Uterus (tissue), 4 donors: Measurements from ENCODE around the gene TBX21. TPM values are rescaled to one million over a fixed set of nuclear protein-coding genes. Genes with fewer than 3 reads are reported as not detected.

ENCODE experiments used
- DNase-seq, 2 donors: peaks; one replicate each; pipeline ENCODE4 v3.0.0-alpha.2; 2019 to 2020
- H3K27ac ChIP-seq, 2 donors: fragments of 200-600 bp; sonication (generic); 1 replicate in 1 of 2; 2 replicates in 1 of 2; pipeline ENCODE4 v1.5.1; 2016 to 2018
- H3K27me3 ChIP-seq, 2 donors: fragments of 200-600 bp; sonication (generic); one replicate each; pipeline ENCODE4 v1.5.1; 2018 to 2019; ENCODE audit warnings: control low read depth in 1 of 2
- H3K36me3 ChIP-seq, 2 donors: fragments of 200-600 bp; sonication (generic); one replicate each; pipeline ENCODE4 v1.5.1; 2019; ENCODE audit warnings: control low read depth in 1 of 2
- H3K4me1 ChIP-seq, 2 donors: fragments of 200-600 bp; sonication (generic); one replicate each; pipeline ENCODE4 v1.5.1; 2018 to 2019; ENCODE audit warnings: control low read depth in 1 of 2
- H3K4me3 ChIP-seq, 2 donors: fragments of 200-600 bp; sonication (generic); 1 replicate in 1 of 2; 2 replicates in 1 of 2; pipeline ENCODE4 v1.5.1; 2018 to 2019; ENCODE audit warnings: mild to moderate bottlenecking in 1 of 2
- H3K9me3 ChIP-seq, 2 donors: fragments of 200-600 bp; sonication (generic); one replicate each; pipeline ENCODE4 v1.5.1; 2019; ENCODE audit warnings: control low read depth in 1 of 2
- CTCF ChIP-seq, 4 experiments: fragments of 200-600 bp in 2 of 4; fragments of 450-650 bp in 2 of 4; sonication (generic) in 2 of 4; IDR thresholded peaks; one replicate each; pipeline ENCODE4 v1.5.1; 2016 to 2019; ENCODE audit warnings: antibody characterized with exemption in 4 of 4, mild to moderate bottlenecking in 2 of 4, moderate library complexity in 1 of 4
- POLR2A ChIP-seq, 2 donors: fragments of 450-650 bp; IDR thresholded peaks; one replicate each; pipeline ENCODE4 v1.6.1; 2016; ENCODE audit warnings: antibody characterized with exemption in 2 of 2, mild to moderate bottlenecking in 1 of 2, moderate library complexity in 1 of 2
- intact Hi-C: fragments of 100-400 bp; cut with DNase I; formaldehyde crosslinking; loops from one replicate; pipeline ENCODE4 v1.15.1; 2023; ENCODE audit warnings: low total_unique reads
- total RNA-seq, 4 donors: library from RNA; depleted of rRNA in 3 of 4; stranded (reverse); fragments of >200 nt in 3 of 4; gene quantifications; one replicate each; pipeline versions ENCODE4 v1.1.0 to v1.2.4, GENCODE V29; 2014 to 2023
- donor health status: DM: yes; HTN: yes; CAD: no.

TBX21 gene
- total RNA-seq, 4 donors from 2014 or later: 0.49 to 0.51 TPM; not detected in 2

GRCh38 chr17:47712330-47713023 lies 20.6 kb upstream of the TBX21 start:
- Histone ChIP-seq H3K4me1 (no peaks in the 10 kb centered on the region), H3K9me3 (no peaks in the 10 kb centered on the region), H3K4me3 (no peak overlapping the region), H3K27me3 (no peaks in the 10 kb centered on the region), H3K36me3 (no peaks in the 10 kb centered on the region), H3K27ac (no peak overlapping the region)
- intact Hi-C loops: no loop called here
- no peak for DNase-seq
- TF ChIP-seq POLR2A (IDR thresholded peaks at IDR 0.05): no peak
- no peak for TF ChIP-seq CTCF (IDR thresholded peaks at IDR 0.05)

- Histone ChIP-seq H3K4me1 (no peaks in the 10 kb centered on the region), H3K27ac (no peak overlapping the region), H3K9me3 (no peaks in the 10 kb centered on the region), H3K4me3 (no peak overlapping the region), H3K27me3 (no peaks in the 10 kb centered on the region), H3K36me3 (no peaks in the 10 kb centered on the region)
- no peak for DNase-seq
- TF ChIP-seq POLR2A (IDR thresholded peaks at IDR 0.05) (no peak), CTCF (IDR thresholded peaks at IDR 0.05) (no peak)
- intact Hi-C loops: no loop called here
These were observed 18.9 kb upstream of the TBX21 start for GRCh38 chr17:47713980-47714700.

GRCh38 chr17:47714773-47715396 lies 18.2 kb upstream of the TBX21 start:
- H3K4me3 ChIP-seq: no peak overlapping the region
- H3K9me3 ChIP-seq: no peaks in the 10 kb centered on the region
- no peaks in the 10 kb centered on the region for H3K4me1 ChIP-seq
- no peak for TF ChIP-seq CTCF (IDR thresholded peaks at IDR 0.05)
- TF ChIP-seq POLR2A (IDR thresholded peaks at IDR 0.05): no peak
- intact Hi-C loops: no loop called here
- H3K27ac ChIP-seq: no peak overlapping the region
- no peaks in the 10 kb centered on the region for H3K27me3 ChIP-seq
- DNase-seq: no peak
- no peaks in the 10 kb centered on the region for H3K36me3 ChIP-seq

- no peaks in the 10 kb centered on the region for H3K36me3 ChIP-seq
- TF ChIP-seq POLR2A (IDR thresholded peaks at IDR 0.05): no peak
- no peak for TF ChIP-seq CTCF (IDR thresholded peaks at IDR 0.05)
- intact Hi-C loops: no loop called here
- H3K4me3 ChIP-seq: no peak overlapping the region
- H3K27ac ChIP-seq: no peak overlapping the region
- peaks cover 3 to 5% of the 10 kb centered on the region in 2 donors for H3K27me3 ChIP-seq
- no peaks in the 10 kb centered on the region for H3K4me1 ChIP-seq
- no peaks in the 10 kb centered on the region for H3K9me3 ChIP-seq
- DNase-seq: no peak
These were observed 17.2 kb upstream of the TBX21 start for GRCh38 chr17:47715669-47716325.
